Stimulated activated CD4-positive, alpha-beta T cell treated with anti-CD3 and anti-CD28 coated beads, TNF-alpha, amount 100 ng/mL, for 48 hours (primary cell): ENCODE measurements around the gene MFNG.

ENCODE experiments used
- DNase-seq, 3 donors: peaks; one replicate each; pipeline ENCODE4 v3.0.0-alpha.2; 2020; ENCODE audit warnings: low read depth in 3 of 3

The MFNG gene

GRCh38 chr22:37425369-37425768 lies 60.8 kb downstream of the MFNG start:
- no peak for DNase-seq

GRCh38 chr22:37423283-37423682 lies 62.9 kb downstream of the MFNG start:
- DNase-seq: no peak

GRCh38 chr22:37421468-37421877 lies 64.7 kb downstream of the MFNG start:
- DNase-seq: no peak

- no peak for DNase-seq
Observed at GRCh38 chr22:37420686-37421467, 65.3 kb downstream of the MFNG start.

GRCh38 chr22:37419969-37420685 lies 66.1 kb downstream of the MFNG start:
- DNase-seq: no peak

GRCh38 chr22:37419370-37419968 lies 66.7 kb downstream of the MFNG start:
- DNase-seq: no peak
